Occipital lobe (tissue), 2 donors: ENCODE results near the gene ITPR2. TPM values are rescaled to one million over a fixed set of nuclear protein-coding genes. Genes with fewer than 3 reads are reported as not detected.

Experiments used
- DNase-seq: peaks from one replicate; lab custom pipeline; 2025; lab: John Stamatoyannopoulos, UW
- total RNA-seq: library from RNA; depleted of rRNA; stranded (reverse); fragments of >200 nt; gene quantifications from one replicate; pipeline ENCODE4 v1.2.3, GENCODE V29; 2014

ITPR2 gene
- total RNA-seq, 1 donor from 2014 or later: 31.0 TPM

- DNase-seq: no peak
Observed at GRCh38 chr12:26573225-26573909, 259.6 kb downstream of the ITPR2 start.

- DNase-seq: no peak
Observed at GRCh38 chr12:26572137-26572536, 260.9 kb downstream of the ITPR2 start.

- DNase-seq: no peak
Observed at GRCh38 chr12:26571560-26571959, 261.4 kb downstream of the ITPR2 start.

- no peak for DNase-seq
Observed at GRCh38 chr12:26567126-26567525, 265.9 kb downstream of the ITPR2 start.

- no peak for DNase-seq
Observed at GRCh38 chr12:26566675-26567074, 266.3 kb downstream of the ITPR2 start.

GRCh38 chr12:26566186-26566585 lies 266.8 kb downstream of the ITPR2 start:
- no peak for DNase-seq

- DNase-seq: no peak
Observed at GRCh38 chr12:26564391-26564790, 268.6 kb downstream of the ITPR2 start.

- no peak for DNase-seq
Observed at GRCh38 chr12:26563552-26563951, 269.4 kb downstream of the ITPR2 start.

GRCh38 chr12:26557326-26557725 lies 275.7 kb downstream of the ITPR2 start:
- DNase-seq: no peak

- DNase-seq: no peak
Observed at GRCh38 chr12:26556916-26557315, 276.1 kb downstream of the ITPR2 start.

GRCh38 chr12:26555139-26555538 lies 277.9 kb downstream of the ITPR2 start:
- no peak for DNase-seq

- DNase-seq: no peak
Observed at GRCh38 chr12:26554332-26554731, 278.7 kb downstream of the ITPR2 start.

GRCh38 chr12:26551385-26551784 lies 281.6 kb downstream of the ITPR2 start:
- no peak for DNase-seq

- DNase-seq: no peak
Observed at GRCh38 chr12:26548227-26548626, 284.8 kb downstream of the ITPR2 start.

GRCh38 chr12:26546535-26547314 lies 286.3 kb downstream of the ITPR2 start:
- DNase-seq: no peak

GRCh38 chr12:26539131-26539530 lies 293.9 kb downstream of the ITPR2 start:
- DNase-seq: no peak

- DNase-seq: no peak
Observed at GRCh38 chr12:26537651-26538050, 295.3 kb downstream of the ITPR2 start.

- no peak for DNase-seq
Observed at GRCh38 chr12:26537126-26537525, 295.9 kb downstream of the ITPR2 start.

GRCh38 chr12:26535826-26536225 lies 297.2 kb downstream of the ITPR2 start:
- DNase-seq: no peak

- no peak for DNase-seq
Observed at GRCh38 chr12:26534071-26534470, 298.9 kb downstream of the ITPR2 start.

- DNase-seq: no peak
Observed at GRCh38 chr12:26533211-26533610, 299.8 kb downstream of the ITPR2 start.

- no peak for DNase-seq
Observed at GRCh38 chr12:26530461-26530860, 302.5 kb downstream of the ITPR2 start.

GRCh38 chr12:26528943-26529342 lies 304.1 kb downstream of the ITPR2 start:
- DNase-seq: no peak
